ENCODE data around the gene SEMA4D.

Gene SEMA4D

DNA sequence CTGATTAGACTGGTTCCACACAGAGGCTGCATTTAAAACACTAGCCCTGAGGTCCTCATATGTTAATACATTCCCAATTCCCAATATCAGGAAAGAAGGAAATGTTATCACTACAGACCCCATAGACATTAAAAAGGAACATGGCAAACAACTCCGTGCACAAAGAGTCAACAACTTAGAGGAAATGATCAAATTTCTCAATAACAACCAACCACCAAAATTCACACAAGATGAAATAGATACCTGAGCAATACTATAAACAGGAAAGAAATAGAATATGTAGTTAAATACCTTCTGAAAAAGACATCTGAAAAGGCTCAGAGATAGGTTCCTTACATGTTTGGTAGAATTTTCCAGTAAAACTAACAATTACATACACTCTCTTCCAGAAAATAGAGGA, 28.9 kb downstream of the SEMA4D start:
- Histone ChIP-seq H3K14ac (ENCODE audit: low read length) (no peak overlapping the region), H3K79me1 (ENCODE audit: low read depth, low read length) (peaks cover 11% of the 10 kb centered on the region), H3K9ac (ENCODE audit: low read depth, low read length, poor library complexity) (no peak overlapping the region), H3K9me3 (replicated peaks in 1 of 2; ENCODE audit: control insufficient read depth in 2 of 2, insufficient read depth in 1 of 2, low read depth in 1 of 2, low read length in 2 of 2) (no peaks in the 10 kb centered on the region), H3K27ac (replicated peaks; ENCODE audit: low read length) (no peak overlapping the region), H4K91ac (ENCODE audit: low read depth, low read length, poor library complexity) (no peak overlapping the region), H2BK15ac (ENCODE audit: low read length) (no peak overlapping the region), H3K4ac (ENCODE audit: low read length) (no peak overlapping the region), H2BK120ac (ENCODE audit: low read depth, low read length) (no peak overlapping the region), H3K4me2 (ENCODE audit: insufficient read depth, low read length, poor library complexity, severe bottlenecking) (no peak overlapping the region), H2AFZ (ENCODE audit: low read length) (no peak overlapping the region), H3K27me3 (ENCODE audit: control insufficient read depth in 3 of 3, insufficient read depth in 3 of 3, low read depth in 1 of 3, low read length in 3 of 3) (no peaks in the 10 kb centered on the region), H2BK5ac (ENCODE audit: low read length) (no peak overlapping the region), H2BK12ac (ENCODE audit: low read length) (no peak overlapping the region), H3K23ac (ENCODE audit: low read depth, low read length, poor library complexity) (no peak overlapping the region), H3K4me3 (ENCODE audit: low read length in 2 of 2) (no peak overlapping the region), H3K18ac (ENCODE audit: low read length) (no peak overlapping the region), H2AK5ac (ENCODE audit: low read depth, low read length) (no peak overlapping the region), H4K8ac (ENCODE audit: low read depth, low read length) (no peak overlapping the region), H3K36me3 (replicated peaks in 1 of 2; ENCODE audit: control insufficient read depth in 2 of 2, insufficient read depth in 2 of 2, low read length in 2 of 2) (peaks cover 0 to 3% of the 10 kb centered on the region in 2 donors), H3K4me1 (ENCODE audit: control insufficient read depth in 2 of 2, insufficient read depth in 1 of 2, low read depth in 1 of 2, low read length in 2 of 2) (peaks cover 0 to 8% of the 10 kb centered on the region in 2 donors)
- DNase-seq (ENCODE audit: low spot score): no peak
- WGBS, 2 donors (ENCODE audit: extremely low coverage in 2 of 2, insufficient read length in 2 of 2, insufficient replicate concordance in 1 of 2): no CpG with 5 or more reads among the region's 1 CpG

DNA sequence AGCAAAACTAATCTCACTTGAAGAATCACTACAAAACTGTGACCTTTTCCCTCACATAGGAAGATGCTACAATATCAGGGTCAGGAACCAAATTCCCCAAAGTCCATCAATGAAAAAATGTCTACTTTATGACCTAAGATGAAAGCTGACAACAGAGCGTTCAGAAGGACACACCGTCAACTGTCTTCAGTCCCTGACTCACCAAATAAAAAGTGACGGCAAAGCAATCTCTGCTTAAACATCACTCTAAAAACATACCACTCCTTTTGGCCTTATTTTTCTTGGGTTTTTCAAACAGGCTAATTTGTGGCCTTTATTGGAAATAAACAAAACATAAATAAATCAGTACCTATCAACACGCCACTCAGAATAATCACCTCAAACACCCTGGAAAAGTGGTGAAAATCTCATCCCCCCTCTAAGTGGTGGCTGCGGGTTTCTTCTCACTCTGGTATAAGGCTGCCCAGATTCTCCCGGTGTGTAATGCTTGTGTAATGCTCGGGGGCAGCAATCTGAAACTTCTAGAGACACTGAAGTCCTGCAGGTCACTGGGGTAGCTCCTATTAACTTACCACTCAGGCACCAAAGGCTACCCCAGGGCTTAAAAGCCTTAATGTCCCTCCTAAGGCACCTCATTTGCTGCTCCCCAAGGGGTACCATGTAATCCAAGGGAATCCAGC, 29.5 kb downstream of the SEMA4D start:
- no peak for DNase-seq (ENCODE audit: low spot score)
- Histone ChIP-seq H3K23ac (ENCODE audit: low read depth, low read length, poor library complexity) (no peak overlapping the region), H3K4me2 (ENCODE audit: insufficient read depth, low read length, poor library complexity, severe bottlenecking) (no peak overlapping the region), H3K4ac (ENCODE audit: low read length) (no peak overlapping the region), H2BK5ac (ENCODE audit: low read length) (no peak overlapping the region), H3K9ac (ENCODE audit: low read depth, low read length, poor library complexity) (no peak overlapping the region), H2AK5ac (ENCODE audit: low read depth, low read length) (no peak overlapping the region), H3K14ac (ENCODE audit: low read length) (no peak overlapping the region), H2BK15ac (ENCODE audit: low read length) (no peak overlapping the region), H2AFZ (ENCODE audit: low read length) (no peak overlapping the region), H3K4me3 (ENCODE audit: low read length in 2 of 2) (no peak overlapping the region), H3K27me3 (ENCODE audit: control insufficient read depth in 3 of 3, insufficient read depth in 3 of 3, low read depth in 1 of 3, low read length in 3 of 3) (no peaks in the 10 kb centered on the region), H3K4me1 (ENCODE audit: control insufficient read depth in 2 of 2, insufficient read depth in 1 of 2, low read depth in 1 of 2, low read length in 2 of 2) (peaks cover 0 to 8% of the 10 kb centered on the region in 2 donors), H2BK120ac (ENCODE audit: low read depth, low read length) (no peak overlapping the region), H3K36me3 (replicated peaks in 1 of 2; ENCODE audit: control insufficient read depth in 2 of 2, insufficient read depth in 2 of 2, low read length in 2 of 2) (peaks cover 0 to 3% of the 10 kb centered on the region in 2 donors), H3K9me3 (replicated peaks in 1 of 2; ENCODE audit: control insufficient read depth in 2 of 2, insufficient read depth in 1 of 2, low read depth in 1 of 2, low read length in 2 of 2) (no peaks in the 10 kb centered on the region), H4K91ac (ENCODE audit: low read depth, low read length, poor library complexity) (no peak overlapping the region), H3K18ac (ENCODE audit: low read length) (no peak overlapping the region), H3K79me1 (ENCODE audit: low read depth, low read length) (peaks cover 11% of the 10 kb centered on the region), H4K8ac (ENCODE audit: low read depth, low read length) (no peak overlapping the region), H3K27ac (replicated peaks; ENCODE audit: low read length) (no peak overlapping the region), H2BK12ac (ENCODE audit: low read length) (no peak overlapping the region)
- no CpG with 5 or more reads among the region's 7 CpGs for WGBS, 2 donors (ENCODE audit: extremely low coverage in 2 of 2, insufficient read length in 2 of 2, insufficient replicate concordance in 1 of 2)

DNA sequence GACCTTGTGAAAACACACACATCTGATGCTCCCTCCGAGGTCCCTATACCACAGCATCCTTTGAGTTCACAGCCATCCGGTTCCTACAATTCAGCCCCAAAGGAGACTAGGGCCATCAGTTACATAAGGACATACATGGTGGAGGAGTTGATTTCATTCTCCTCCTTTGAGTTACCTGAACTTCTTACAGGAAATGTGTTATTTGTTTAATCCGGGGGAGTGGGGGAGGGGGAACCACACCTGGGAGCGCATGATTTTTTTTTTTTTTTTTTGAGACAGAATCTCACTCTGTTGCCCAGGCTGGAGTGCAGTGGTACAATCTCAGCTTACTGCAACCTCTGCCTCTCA, 30.7 kb downstream of the SEMA4D start:
- no peak overlapping the region for H3K14ac ChIP-seq (ENCODE audit: low read length)
- H3K79me1 ChIP-seq (ENCODE audit: low read depth, low read length): peaks cover 11% of the 10 kb centered on the region
- H3K4ac ChIP-seq (ENCODE audit: low read length): no peak overlapping the region
- no peak overlapping the region for H2AK5ac ChIP-seq (ENCODE audit: low read depth, low read length)
- H3K23ac ChIP-seq (ENCODE audit: low read depth, low read length, poor library complexity): no peak overlapping the region
- no peaks in the 10 kb centered on the region for H3K9me3 ChIP-seq (replicated peaks in 1 of 2; ENCODE audit: control insufficient read depth in 2 of 2, insufficient read depth in 1 of 2, low read depth in 1 of 2, low read length in 2 of 2)
- H3K4me3 ChIP-seq (ENCODE audit: low read length in 2 of 2): no peak overlapping the region
- no peak overlapping the region for H2BK15ac ChIP-seq (ENCODE audit: low read length)
- H2AFZ ChIP-seq (ENCODE audit: low read length): no peak overlapping the region
- H2BK12ac ChIP-seq (ENCODE audit: low read length): no peak overlapping the region
- no peak for DNase-seq (ENCODE audit: low spot score)
- no peak overlapping the region for H2BK5ac ChIP-seq (ENCODE audit: low read length)
- H3K9ac ChIP-seq (ENCODE audit: low read depth, low read length, poor library complexity): no peak overlapping the region
- H3K27ac ChIP-seq (replicated peaks; ENCODE audit: low read length): no peak overlapping the region
- peaks cover 0 to 3% of the 10 kb centered on the region in 2 donors for H3K36me3 ChIP-seq (replicated peaks in 1 of 2; ENCODE audit: control insufficient read depth in 2 of 2, insufficient read depth in 2 of 2, low read length in 2 of 2)
- H4K8ac ChIP-seq (ENCODE audit: low read depth, low read length): no peak overlapping the region
- H3K18ac ChIP-seq (ENCODE audit: low read length): no peak overlapping the region
- no peak overlapping the region for H4K91ac ChIP-seq (ENCODE audit: low read depth, low read length, poor library complexity)
- WGBS, 2 donors (ENCODE audit: extremely low coverage in 2 of 2, insufficient read length in 2 of 2, insufficient replicate concordance in 1 of 2): no CpG with 5 or more reads among the region's 4 CpGs
- no peaks in the 10 kb centered on the region for H3K27me3 ChIP-seq (ENCODE audit: control insufficient read depth in 3 of 3, insufficient read depth in 3 of 3, low read depth in 1 of 3, low read length in 3 of 3)
- H3K4me1 ChIP-seq (ENCODE audit: control insufficient read depth in 2 of 2, insufficient read depth in 1 of 2, low read depth in 1 of 2, low read length in 2 of 2): peaks cover 0 to 8% of the 10 kb centered on the region in 2 donors
- H3K4me2 ChIP-seq (ENCODE audit: insufficient read depth, low read length, poor library complexity, severe bottlenecking): no peak overlapping the region
- no peak overlapping the region for H2BK120ac ChIP-seq (ENCODE audit: low read depth, low read length)

DNA sequence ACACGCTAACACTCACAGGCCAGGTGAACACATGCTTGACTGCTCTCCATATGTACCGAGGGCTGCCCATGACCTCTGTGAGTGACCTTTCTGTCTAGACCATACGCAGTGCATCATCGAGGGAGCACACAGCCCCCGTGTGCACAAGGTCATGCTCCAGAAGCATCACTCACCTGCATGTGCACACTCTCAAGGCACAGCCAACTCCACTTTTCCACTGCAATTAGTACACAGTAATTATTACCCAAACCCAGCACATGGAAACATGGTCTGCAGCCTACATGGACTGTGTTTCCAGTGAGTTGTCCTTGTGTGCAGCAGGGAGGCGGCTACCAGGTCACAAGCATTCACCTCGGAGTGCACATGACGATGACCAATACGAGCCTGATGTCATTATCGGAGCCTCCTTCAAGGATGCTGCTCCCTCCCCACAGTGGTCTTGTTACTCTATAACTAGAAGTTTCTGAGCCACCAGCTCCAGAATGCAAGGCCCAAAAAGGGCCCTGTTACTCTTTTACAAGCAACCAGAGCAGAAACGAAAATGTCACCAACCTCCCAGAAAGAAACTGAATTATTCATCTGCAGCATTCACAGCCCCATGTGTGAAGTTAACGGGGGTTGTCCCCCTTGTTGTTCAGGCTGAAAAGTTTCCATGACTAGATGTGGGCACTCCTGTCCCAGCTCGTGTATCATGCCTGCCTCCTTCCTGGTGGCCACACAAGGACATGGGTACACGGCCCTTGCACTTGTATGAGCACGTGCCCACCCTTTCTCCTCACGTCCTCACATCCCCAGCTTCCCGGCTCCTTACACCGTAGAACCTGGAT, 31.2 kb downstream of the SEMA4D start:
- no peak overlapping the region for H3K27ac ChIP-seq (replicated peaks; ENCODE audit: low read length)
- no peak overlapping the region for H3K4me3 ChIP-seq (ENCODE audit: low read length in 2 of 2)
- H4K91ac ChIP-seq (ENCODE audit: low read depth, low read length, poor library complexity): no peak overlapping the region
- peaks cover 11% of the 10 kb centered on the region for H3K79me1 ChIP-seq (ENCODE audit: low read depth, low read length)
- no peak overlapping the region for H2BK12ac ChIP-seq (ENCODE audit: low read length)
- H3K14ac ChIP-seq (ENCODE audit: low read length): peak overlapping the region; percentile 99
- H3K9ac ChIP-seq (ENCODE audit: low read depth, low read length, poor library complexity): no peak overlapping the region
- no peak overlapping the region for H2BK120ac ChIP-seq (ENCODE audit: low read depth, low read length)
- no CpG with 5 or more reads among the region's 18 CpGs for WGBS, 2 donors (ENCODE audit: extremely low coverage in 2 of 2, insufficient read length in 2 of 2, insufficient replicate concordance in 1 of 2)
- H2BK15ac ChIP-seq (ENCODE audit: low read length): no peak overlapping the region
- no peak overlapping the region for H2AFZ ChIP-seq (ENCODE audit: low read length)
- no peaks in the 10 kb centered on the region for H3K9me3 ChIP-seq (replicated peaks in 1 of 2; ENCODE audit: control insufficient read depth in 2 of 2, insufficient read depth in 1 of 2, low read depth in 1 of 2, low read length in 2 of 2)
- peaks cover 0 to 3% of the 10 kb centered on the region in 2 donors for H3K36me3 ChIP-seq (replicated peaks in 1 of 2; ENCODE audit: control insufficient read depth in 2 of 2, insufficient read depth in 2 of 2, low read length in 2 of 2)
- H2BK5ac ChIP-seq (ENCODE audit: low read length): no peak overlapping the region
- H4K8ac ChIP-seq (ENCODE audit: low read depth, low read length): peak overlapping the region; percentile 4
- H3K23ac ChIP-seq (ENCODE audit: low read depth, low read length, poor library complexity): peak overlapping the region; percentile 90
- H3K27me3 ChIP-seq (ENCODE audit: control insufficient read depth in 3 of 3, insufficient read depth in 3 of 3, low read depth in 1 of 3, low read length in 3 of 3): no peaks in the 10 kb centered on the region
- H2AK5ac ChIP-seq (ENCODE audit: low read depth, low read length): no peak overlapping the region
- peak overlapping the region; percentile 30 for H3K18ac ChIP-seq (ENCODE audit: low read length)
- H3K4ac ChIP-seq (ENCODE audit: low read length): no peak overlapping the region
- H3K4me2 ChIP-seq (ENCODE audit: insufficient read depth, low read length, poor library complexity, severe bottlenecking): no peak overlapping the region
- DNase-seq (ENCODE audit: low spot score): no peak
- H3K4me1 ChIP-seq (ENCODE audit: control insufficient read depth in 2 of 2, insufficient read depth in 1 of 2, low read depth in 1 of 2, low read length in 2 of 2): peaks cover 0 to 8% of the 10 kb centered on the region in 2 donors

Data from neuronal stem cell (in vitro differentiated cells).